HG03135 (cell line): Measurements from ENCODE around the gene IFT25.

ENCODE experiments used
- ATAC-seq: cut with Tn5 transposase; IDR thresholded peaks from one replicate; pipeline ENCODE4 v1.9.1; 2021; ENCODE audit warnings: mild to moderate bottlenecking, moderate library complexity; ENCODE audit not compliant: unreplicated experiment

Gene IFT25

DNA sequence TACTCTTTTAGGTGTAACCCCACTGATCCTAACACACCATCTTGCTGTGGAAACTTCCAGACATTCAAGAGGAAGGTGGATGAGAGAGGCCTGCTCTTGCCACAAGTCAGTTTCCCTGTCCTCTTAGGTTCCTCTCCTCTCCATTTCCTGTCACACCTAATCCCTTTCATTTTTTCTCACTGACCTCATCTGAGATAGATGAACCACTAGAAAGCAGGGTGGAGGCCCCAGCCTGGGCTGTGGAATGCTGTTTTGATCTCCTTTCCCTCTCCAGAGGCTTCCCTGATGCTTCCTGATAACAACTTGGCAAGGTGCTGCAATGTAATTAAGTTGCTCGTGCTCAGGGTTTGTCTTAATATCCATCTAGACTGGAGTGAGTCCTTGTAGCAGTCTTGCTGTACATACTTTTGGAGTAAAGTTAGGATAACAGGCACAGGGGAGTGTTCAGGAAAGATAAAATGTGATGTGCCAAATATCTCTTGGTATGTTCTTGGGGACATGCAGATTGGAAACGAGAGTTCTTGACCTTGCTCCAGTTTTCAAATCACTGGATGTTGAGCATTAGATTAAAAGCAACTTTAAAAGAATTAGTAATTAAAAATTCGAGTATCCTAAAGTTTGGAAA, 11.8 kb upstream of the IFT25 start:
- no peak for ATAC-seq

DNA sequence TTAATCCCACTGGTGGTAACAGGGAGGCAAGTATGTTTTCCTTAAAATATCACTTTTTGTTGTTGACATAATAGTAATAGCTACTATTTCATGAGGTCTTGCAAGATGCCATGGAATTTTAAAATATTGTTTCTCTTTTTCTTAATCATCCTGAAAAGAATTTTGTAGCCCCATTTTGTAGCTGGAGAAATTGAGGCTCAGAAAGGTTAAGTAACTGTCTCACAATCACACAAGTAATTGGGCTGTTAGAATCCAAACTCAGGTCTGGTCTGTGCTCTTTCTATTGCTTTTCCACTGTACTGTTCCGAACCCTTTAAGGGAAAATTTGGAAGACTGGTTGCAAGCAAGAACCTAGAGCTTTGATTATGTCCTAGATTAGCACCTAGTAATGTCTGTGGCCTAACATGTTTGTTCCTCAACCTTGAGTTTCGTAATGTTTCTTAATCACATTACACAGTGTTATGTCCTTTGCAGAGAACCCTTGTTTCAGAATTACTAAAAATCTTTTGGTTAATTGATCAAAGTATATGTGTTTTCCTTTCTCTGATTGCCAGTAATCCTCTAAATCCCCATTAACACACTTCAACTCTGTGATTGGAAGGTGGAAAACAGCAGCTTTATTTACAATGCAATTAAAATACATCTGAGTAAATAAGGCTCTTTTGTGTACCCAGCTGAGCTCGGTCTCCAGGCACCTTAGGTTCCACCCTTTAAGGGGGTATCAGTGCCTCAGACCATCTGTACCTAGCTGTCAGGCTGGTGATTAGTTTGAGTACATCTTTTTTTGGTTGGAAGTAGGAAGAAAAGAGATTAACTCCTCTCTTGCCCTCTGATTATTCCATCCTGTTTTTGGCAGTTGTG, 11.0 kb upstream of the IFT25 start:
- ATAC-seq = no peak

DNA sequence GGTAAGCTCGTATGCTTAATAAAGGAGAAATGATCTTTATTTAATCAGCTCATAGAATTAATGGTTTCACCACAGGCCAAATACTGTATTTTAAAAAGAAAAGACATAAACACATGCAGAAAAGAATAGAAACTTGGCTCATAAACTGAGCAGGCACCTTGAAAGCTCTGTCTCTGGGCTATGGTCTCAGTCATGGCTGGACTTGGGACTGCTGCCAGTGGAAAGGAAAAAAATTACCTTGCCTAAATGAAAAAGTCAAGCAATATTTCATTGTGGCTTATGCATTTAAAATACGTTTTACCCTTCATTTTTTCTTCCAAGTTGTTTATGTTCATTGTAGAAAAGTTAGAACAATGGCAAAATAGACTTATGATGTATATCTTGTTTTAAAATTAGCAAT, 8.6 kb upstream of the IFT25 start:
- ATAC-seq = no peak

DNA sequence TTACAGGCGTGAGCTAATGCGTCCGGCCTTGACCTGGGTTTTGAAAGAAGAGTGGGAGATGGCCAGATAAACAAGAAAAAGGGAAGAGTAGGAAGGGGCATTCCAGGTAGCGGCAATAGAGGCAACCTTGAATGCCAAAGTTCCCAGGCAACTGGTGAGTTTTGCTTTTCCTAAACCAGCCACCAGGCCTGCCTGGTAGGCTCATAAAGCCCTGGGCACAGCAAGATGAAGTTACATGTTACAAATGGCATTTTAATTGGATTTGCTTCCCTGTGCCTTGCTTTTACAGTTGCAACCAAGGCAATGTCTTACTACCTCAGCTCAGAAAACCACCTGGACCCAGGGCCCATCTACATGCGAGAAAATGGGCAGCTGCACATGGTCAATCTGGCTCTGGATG, 6.2 kb upstream of the IFT25 start:
- ATAC-seq = no peak

DNA sequence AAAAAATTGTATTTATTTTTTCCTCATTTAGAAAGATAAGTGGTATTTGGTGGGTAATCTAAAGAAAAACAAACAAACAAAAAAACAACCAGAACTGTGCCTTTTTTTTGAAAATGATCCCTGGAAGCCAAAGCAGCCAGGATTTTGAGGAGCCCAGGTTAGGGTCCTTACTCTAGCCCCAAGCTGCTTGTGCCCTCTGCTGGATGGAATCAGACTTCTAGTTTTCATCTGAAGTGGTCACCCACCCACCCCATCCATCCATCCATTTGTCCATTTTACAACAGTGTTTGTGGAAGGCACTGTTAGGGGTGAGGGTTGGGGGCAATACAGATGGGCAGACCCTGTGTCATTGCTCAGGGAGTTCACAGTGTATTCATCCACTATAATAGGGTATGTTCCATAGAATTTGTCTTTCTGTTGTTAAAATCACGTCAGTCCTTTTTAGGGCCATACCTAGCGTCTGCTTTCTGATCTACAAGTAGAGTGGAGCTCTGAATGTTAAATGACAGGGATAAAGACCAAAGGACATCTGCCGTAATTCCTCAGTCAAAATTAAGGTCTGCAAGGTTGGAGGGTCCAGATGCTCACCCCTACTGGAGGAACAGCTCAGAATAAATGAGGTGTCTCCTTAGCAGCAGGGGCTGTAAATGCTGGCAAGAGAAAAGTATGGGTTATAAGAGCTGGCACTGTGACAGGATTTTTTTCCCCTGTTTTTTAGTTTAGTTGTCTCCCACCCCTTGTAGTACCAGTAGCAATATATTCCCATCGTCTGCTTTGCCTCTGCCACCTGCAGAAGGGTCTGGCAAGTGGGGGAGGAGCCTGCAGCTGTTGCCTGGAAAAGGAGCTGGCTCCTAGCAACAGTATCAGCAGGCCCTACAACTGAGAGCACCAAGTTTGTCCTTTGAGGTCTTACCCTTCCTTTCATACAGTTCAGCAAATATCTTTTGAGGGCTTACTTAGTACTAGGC, 3.8 kb upstream of the IFT25 start:
- no peak for ATAC-seq

DNA sequence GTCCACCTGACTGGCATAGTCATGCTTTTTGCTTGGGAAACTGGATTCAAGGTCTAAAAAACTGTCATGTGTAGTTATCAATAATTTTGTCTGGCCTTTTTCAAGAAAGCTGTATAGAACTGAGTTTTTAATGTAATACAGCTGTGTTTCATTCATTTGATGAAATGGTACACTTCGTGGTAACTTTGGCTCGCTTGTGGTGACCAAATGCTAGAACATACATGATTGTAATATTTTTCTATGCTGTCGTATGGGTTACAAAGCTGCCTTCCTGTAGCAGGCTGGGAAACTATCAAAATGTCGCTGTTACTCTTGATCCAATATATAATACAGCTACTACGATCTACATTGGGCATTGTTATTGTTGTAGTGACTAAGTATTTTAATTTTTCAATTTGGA, 2.8 kb upstream of the IFT25 start:
- no peak for ATAC-seq

DNA sequence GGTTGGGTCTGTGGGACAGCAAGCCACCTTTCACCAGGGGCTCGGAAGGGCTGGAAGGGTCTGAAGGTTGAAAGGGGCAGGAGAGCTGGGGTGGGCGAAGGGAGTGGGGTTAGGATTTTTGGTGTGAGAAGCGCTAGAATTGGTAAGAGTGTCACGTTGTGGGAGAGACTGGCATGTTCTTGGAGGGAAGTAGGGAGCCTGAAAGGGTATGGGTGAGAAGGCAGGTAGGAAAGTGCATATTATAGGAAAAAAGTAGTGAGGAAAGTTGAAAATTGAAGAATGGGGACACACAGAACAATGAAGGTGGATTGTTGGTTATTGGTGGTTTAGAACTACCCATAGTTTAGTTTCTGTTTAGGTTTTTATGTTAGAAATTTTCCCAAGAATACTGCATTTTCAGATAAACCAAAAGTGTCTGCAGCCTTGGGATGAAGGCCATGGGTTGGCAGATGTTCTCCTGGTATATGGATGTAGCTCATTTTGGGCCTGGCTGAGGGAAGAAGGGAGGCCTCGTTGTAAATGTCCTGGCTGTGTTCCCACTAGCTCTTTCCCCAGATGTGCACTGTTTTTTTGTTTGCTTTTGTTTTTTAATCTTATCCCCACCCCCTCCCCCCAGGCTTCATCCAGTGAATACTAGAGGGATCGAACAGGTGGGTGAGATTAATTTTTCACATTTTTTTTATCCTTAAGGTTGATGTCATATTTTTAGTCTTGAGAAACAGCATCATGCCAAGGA, 1.8 kb upstream of the IFT25 start:
- ATAC-seq = no peak

DNA sequence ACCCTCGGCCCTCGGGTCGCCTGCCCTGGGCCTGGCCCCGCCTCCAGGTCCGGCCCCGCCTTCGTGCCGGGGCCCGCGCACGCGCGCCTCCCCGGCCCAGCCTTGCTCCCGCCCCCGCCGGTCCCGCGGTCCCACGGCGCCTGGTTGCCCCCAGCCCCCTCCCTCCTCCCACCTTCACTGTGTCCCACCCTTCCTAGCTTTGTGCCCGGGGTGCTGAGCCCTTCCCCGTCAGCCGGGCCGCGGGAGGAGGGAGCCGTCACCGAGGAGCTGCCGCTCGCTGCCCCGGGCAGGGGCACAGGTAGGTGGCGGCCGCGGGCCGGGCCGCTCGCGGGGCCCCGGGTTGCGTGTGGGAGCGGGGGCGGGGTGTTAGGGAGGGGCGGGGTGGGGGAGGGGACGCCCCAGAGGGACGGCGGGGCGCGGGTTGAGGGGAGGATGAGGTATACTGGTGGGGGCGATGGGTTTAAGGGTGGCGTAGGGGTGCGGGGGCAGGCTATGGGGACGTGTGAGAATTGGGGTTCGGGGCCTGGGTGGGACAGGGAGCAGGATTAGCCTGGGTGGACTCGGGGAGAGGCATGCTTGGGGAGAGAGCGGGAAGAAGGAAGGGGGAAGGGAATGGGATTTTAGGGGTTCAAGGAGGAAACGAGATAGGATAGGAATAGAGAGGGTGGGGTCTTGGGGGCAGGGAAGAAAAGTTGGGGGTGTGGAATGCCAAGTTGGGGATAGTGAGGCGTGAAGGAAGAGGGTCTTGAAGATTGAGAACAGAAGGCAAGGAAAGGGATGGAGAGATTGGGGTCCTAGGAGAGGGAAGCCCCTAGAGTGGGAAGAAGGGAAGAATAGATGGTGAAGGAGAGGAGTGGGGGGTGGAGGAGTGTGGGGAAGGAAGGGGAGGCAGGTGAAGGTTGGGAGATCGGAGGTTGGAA, 1.0 kb upstream of the IFT25 start, which contains the start of gene LRRC42:
LRRC42 (plus strand) TSS at position 99 of the 920 bp plus-strand sequence. CDS start 5,650 bp downstream, outside the sequence.
- ATAC-seq = peak; percentile 71

DNA sequence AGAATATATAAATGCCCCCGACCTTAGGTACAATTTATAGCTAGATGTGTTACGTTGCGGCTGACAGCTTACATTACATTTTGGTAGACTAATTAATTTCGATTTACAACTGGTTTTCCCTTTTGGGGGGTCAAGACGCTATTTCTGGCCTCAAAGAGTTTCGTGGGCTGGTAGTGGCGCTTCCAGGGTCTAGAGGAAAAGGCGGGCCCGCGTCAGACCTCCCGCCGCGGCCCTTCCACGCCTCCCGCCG, 391 bp downstream of the IFT25 start:
- ATAC-seq = no peak

DNA sequence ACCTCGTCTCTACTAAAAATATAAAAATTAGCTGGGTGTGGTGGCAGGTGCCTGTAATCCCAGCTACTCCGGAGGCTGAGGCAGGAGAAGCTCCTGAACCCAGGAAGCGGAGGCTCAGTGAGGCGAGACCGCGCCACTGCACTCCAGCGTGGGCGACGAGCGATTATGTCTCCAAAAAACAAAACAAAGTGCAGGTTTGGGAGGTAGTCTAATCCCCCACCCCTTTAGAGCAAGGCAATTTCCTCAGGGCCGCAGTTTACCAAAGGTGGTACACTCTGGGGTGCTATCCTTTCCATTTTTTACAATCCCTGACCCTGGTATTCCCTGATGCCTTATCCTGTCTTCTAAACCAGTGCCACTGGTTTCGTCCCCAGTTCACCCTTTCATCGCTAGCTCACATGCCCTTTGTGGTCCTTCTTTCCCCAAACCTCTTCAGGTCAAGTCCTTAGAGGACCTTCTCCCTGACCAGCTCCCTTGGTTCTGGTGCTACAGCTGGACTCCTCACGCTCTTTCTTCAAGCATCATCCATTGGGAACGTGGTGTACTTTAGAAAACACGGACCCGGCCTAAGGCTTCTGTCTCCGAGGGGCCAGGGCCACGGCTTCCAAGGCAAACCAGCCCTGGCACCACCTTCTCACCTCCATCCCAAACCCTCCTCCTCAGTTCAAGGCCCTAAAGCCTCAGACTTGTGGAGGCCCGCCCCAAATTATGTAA, 873 bp downstream of the IFT25 start:
- ATAC-seq = no peak

DNA sequence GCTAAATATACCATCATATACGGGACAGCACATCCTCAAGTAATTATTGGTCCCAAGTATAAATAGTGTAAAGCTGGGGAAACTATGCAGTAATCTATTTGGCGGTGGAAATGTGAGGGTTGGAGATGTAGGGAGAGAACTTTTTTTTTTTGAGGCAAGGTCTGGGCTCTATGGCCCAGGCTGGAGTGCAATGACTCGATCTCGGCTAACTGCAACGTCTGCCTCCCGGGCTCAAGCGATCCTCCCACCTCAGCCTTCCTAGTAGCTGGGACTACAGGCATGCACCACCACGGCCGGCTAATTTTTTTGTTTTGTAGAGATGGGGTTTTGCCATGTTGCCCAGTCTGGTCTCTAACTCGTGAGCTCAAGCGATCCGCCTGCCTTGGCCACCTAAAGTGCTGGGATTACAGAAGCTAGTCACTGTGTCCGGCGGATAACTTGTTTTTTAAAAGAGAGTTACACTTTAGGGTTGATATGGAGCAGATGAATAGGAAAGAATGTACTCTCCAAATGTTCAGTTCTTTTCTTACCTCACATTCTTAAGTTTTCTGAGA, 1.9 kb downstream of the IFT25 start:
- ATAC-seq = no peak

DNA sequence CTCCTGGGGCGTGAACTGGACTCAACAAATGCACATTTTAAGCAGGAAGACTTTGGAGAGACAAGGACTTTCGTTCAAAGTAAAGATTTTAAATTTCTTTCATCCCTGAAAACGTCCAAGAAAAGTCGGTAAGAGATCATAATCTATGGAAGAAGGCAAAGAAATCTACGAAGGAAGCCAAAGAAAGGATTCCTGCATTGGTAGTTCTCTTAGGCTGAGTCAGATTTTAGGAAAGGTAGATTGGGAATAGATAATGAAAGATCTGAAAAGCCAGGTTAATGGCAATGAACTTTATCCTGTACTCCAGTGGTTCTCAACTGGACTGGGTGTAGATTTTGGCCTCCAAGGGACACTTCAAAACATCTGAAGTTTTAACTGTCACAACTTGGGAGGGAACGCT, 2.4 kb downstream of the IFT25 start:
- ATAC-seq = no peak

DNA sequence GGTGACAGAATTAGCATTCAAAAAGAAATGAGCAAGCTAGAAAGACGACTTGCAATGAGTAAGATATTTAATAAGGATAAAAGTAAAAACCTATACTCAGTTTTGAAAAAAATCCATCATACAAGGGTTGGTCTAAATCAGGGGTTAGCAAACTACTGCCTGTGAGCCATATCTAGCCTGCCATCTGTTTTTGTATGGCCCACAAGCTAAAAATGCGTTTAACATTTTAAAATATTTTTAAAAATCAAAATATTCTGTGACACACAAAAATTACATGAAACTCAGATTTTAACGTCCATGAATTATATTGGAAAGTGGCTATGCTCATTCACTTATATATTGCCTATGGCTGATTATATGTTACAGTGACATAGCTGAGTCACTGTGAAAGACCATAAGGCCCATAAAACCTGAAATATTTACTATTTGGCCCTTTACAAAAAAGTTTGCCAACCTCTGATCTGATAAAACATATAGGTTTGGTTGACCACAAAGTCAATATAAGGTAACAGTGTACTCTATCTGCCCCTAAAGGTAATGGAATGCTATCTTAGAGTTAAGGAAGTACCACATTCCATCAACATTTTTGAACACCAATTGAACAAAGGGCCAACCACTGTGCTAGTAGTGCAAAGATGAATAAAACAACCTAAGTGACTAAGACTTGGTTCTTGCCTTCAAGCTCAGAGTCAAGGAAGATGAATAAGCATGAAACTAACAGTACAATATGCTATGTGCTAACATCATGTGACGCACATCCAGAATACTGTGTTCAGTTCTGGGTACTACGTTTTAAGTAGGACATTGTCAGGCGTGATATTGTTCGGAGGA, 3.2 kb downstream of the IFT25 start:
- ATAC-seq = no peak

DNA sequence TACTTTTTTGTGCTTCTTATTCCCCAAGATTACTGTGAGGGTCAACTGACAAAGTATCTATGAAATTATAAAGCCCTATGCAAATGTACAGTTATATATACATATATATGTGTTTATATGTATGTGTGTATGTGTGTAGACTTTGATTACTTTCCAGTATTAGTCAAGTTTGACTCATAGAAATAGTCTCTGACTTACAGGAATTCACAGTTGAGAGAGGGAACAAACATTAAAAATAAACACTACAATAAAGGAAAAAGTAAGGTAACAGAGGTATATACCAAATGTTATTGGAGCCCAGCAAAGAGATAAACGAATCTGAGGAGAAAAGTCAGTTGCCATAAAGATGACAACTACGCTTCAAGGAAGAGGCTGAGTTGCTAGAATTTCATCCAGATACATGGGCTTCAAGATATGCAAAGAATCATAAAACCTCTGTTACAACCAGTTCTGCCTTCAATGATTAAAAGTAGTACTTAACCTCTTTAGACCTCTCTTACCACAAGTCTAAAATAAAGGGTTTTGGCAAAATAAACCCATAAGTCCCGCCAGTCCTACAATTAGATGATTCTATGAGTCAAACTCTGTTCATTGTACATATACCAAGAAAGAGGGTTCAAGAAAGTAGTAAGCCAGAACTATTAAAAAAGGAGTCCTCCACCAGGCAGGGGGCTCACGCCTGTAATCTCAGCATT, 7.2 kb downstream of the IFT25 start:
- ATAC-seq = no peak

DNA sequence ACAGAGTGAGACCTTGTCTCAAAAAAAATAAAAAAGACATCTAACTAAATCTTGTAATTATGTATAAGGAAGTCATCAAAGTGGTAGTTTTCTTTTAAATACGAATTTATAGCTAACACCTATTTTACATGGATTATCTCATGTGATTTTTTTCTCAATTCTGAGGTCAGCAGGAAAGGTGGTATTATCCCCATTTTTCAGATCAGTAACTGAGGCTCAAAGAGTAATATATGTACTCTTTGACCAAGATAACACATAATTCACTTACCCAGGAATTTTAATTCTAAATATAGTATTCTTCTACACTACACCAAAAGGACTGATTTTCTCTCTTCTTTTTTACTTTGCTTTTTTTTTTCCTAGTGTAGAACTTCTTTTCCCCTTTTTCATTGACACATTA, 9.1 kb downstream of the IFT25 start:
- ATAC-seq = no peak

DNA sequence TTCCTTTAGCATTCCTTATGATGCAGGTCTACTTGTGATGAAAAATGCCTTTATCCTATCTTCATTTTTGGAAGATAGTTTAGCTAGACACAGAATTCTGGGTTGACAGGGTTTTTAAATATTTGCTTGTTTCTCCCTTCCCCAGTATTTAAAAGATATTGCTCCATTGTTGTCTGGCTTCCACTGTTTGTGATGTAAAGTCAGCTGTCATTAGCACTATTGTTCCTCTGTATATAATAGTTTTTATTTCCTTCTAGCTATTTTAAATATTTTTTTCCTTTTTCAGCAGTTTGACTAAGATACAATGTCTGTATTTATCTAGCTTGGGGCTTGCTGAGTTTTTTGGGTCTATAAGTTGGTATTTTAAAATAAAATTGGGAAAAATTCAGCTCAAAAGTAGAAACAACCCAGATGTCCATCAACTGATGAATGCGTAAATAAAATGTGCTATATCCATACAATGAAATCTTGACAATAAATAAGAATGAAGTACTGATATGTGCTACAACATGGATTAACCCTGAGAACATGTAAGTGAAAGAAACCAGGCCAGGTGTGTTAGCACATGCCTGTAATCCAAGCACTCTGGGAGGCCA, 11.2 kb downstream of the IFT25 start:
- no peak for ATAC-seq

DNA sequence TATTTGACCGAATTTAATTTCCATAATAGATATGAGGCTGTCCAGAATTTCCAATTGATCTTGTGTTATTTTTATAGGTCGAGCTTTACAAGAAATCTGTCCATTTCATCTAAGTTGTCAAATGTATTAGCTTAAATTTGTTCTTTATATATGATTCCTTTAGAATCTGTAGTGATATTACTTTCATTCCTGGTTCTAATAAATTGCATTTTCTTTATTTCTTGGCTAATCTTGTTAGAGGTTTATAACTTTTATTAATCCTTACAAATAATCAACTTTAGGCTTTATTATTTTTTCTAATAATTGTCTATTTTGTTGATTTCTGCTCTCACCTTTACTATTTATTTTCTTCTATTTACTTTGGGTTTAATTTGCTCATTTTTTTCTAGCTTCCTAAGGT, 14.0 kb downstream of the IFT25 start:
- no peak for ATAC-seq
